ENCODE data around the gene PRIMA1.

The PRIMA1 gene

DNA sequence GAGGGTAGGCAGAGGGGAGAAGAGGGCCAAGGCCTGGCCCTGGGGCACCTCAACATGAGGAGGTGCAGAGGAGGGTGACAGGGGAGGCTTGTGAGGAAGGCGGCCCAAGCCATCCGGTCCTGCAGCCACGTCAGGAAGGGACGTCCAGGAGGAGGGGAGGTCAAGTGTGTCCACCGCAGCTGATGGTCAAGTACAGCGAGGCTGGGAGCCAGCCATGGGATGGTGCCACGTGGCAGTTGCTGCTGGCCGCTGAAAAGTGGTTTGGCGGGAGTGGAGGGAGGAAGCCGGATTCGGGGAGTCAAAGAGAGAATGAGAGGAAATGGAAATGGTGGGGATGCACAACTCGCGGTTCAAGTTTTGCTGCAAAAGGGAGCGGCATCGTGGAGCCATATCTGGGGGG, 41.2 kb downstream of the PRIMA1 start:
- Histone ChIP-seq H3K27ac (ENCODE audit: low read depth, low read length) (peak overlapping the region; percentile 15), H3K4me3 (ENCODE audit: low read length) (no peak overlapping the region), H3K27me3 (ENCODE audit: control insufficient read depth, insufficient read depth, low read length) (no peaks in the 10 kb centered on the region), H3K4me1 (ENCODE audit: control insufficient read depth, insufficient read depth, low read length) (peaks cover 10% of the 10 kb centered on the region), H3K9ac (ENCODE audit: low read length) (no peak overlapping the region), H3K36me3 (ENCODE audit: control insufficient read depth, insufficient read depth, low read length) (no peaks in the 10 kb centered on the region)

DNA sequence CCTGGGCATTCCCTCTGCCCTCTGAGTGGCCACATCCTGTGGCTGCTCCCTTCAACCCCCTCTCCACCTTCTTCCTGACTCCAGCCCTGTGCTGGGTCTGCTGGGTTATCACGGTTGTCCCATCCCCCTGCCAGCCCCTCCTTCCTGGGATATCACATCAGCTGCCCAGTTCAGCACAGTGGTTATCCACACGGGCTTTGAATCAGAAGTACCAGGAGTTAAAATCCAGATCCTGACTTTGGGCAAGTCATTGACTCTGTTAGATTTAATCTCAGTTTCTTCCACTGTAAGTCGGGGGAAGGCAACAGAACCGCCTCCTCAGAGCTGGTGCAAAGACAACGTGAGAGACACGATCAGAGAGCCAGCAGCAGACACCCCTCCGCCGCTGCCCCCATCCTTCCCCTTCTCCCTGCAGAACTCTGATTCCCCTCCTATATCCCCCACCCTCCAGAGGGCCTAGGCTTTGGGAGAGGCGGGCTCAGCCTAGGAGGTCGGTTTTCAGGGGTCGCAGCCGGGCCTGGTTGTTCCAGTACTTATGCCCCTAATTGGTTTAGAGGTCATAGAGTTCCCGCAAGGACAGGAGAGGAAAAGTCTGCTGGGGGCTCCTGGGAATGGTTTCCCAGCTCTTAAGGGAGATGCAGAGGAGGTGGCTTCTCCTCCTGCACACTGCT, 42.5 kb downstream of the PRIMA1 start:
- Histone ChIP-seq H3K27ac (ENCODE audit: low read depth, low read length) (peak overlapping the region; percentile 50), H3K36me3 (ENCODE audit: control insufficient read depth, insufficient read depth, low read length) (no peaks in the 10 kb centered on the region), H3K4me1 (ENCODE audit: control insufficient read depth, insufficient read depth, low read length) (peaks cover 10% of the 10 kb centered on the region), H3K4me3 (ENCODE audit: low read length) (no peak overlapping the region), H3K9ac (ENCODE audit: low read length) (no peak overlapping the region), H3K27me3 (ENCODE audit: control insufficient read depth, insufficient read depth, low read length) (no peaks in the 10 kb centered on the region)

- Histone ChIP-seq H3K27ac (ENCODE audit: low read depth, low read length) (peak overlapping the region; percentile 50), H3K36me3 (ENCODE audit: control insufficient read depth, insufficient read depth, low read length) (no peaks in the 10 kb centered on the region), H3K4me3 (ENCODE audit: low read length) (no peak overlapping the region), H3K27me3 (ENCODE audit: control insufficient read depth, insufficient read depth, low read length) (no peaks in the 10 kb centered on the region), H3K9ac (ENCODE audit: low read length) (no peak overlapping the region), H3K4me1 (ENCODE audit: control insufficient read depth, insufficient read depth, low read length) (peaks cover 10% of the 10 kb centered on the region)
Observed at GRCh38 chr14:93744876-93745275, 43.4 kb downstream of the PRIMA1 start.

GRCh38 chr14:93744176-93744575, 44.1 kb downstream of the PRIMA1 start:
- no peak overlapping the region for H3K9ac ChIP-seq (ENCODE audit: low read length)
- H3K27ac ChIP-seq (ENCODE audit: low read depth, low read length), result no peak overlapping the region
- H3K36me3 ChIP-seq (ENCODE audit: control insufficient read depth, insufficient read depth, low read length), result no peaks in the 10 kb centered on the region
- peaks cover 10% of the 10 kb centered on the region for H3K4me1 ChIP-seq (ENCODE audit: control insufficient read depth, insufficient read depth, low read length)
- H3K27me3 ChIP-seq (ENCODE audit: control insufficient read depth, insufficient read depth, low read length), result no peaks in the 10 kb centered on the region
- no peak overlapping the region for H3K4me3 ChIP-seq (ENCODE audit: low read length)

DNA sequence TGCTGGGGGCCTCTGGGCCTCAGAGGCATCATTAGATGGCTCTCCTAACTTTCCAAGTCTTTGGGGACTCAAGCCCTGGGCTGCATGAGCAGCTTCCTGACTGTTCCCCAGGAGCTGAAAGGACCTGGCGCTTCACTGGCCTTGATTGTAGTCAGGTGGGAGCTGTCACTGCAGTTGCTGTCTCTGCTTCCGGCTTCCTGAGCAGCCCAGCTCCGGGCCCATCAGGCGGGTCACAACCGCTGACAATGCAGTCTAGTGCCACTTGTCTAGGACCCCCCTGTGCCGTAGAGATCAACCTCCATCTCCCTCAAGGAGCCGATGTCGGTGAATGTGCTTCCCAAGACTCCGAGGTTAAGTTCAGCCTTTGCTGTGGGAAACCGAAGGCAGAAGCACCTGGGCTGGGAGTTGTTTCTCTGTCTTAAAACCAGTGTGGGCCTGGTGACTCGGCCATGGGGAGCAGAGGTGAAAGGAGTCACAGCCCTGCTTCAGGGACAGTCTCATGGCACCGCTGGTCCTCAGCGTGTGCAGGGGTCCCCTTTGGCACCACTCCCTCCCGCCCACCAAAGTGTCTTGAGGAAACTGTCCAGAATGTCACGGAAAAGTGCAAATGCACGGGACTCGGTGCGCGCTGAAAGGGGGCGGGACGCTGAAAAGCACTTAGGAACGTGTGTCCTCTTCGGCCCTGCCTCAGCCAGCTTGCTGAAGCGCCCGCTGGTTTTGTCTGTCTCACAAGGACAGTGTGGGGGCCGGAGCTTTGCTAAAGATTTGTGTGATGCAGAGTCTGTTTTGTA, 44.8 kb downstream of the PRIMA1 start:
- Histone ChIP-seq H3K4me3 (ENCODE audit: low read length) (no peak overlapping the region), H3K9ac (ENCODE audit: low read length) (no peak overlapping the region), H3K27ac (ENCODE audit: low read depth, low read length) (peak overlapping the region; percentile 24), H3K4me1 (ENCODE audit: control insufficient read depth, insufficient read depth, low read length) (peaks cover 8% of the 10 kb centered on the region), H3K36me3 (ENCODE audit: control insufficient read depth, insufficient read depth, low read length) (no peaks in the 10 kb centered on the region), H3K27me3 (ENCODE audit: control insufficient read depth, insufficient read depth, low read length) (no peaks in the 10 kb centered on the region)

DNA sequence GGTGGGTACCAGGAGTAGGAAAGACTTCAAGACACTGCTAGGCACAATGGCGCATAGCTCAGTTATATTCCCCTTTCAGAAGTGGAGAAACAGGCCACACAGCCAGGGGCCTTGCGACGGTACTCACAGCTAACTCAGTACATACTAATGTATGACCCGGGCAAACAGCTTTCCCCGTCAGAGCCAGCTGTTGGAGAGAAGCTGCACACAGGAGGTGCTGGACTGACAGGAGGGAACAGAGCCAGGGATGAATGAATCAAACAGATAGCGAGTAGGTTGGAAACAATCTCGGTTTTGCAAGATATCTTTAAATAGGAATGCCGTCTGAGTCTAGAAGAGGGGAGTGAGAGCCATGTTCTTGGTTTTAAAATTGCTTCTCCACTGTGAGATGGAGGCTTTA, 45.5 kb downstream of the PRIMA1 start:
- Histone ChIP-seq H3K9ac (ENCODE audit: low read length) (no peak overlapping the region), H3K36me3 (ENCODE audit: control insufficient read depth, insufficient read depth, low read length) (no peaks in the 10 kb centered on the region), H3K27me3 (ENCODE audit: control insufficient read depth, insufficient read depth, low read length) (no peaks in the 10 kb centered on the region), H3K4me3 (ENCODE audit: low read length) (no peak overlapping the region), H3K4me1 (ENCODE audit: control insufficient read depth, insufficient read depth, low read length) (peaks cover 2% of the 10 kb centered on the region), H3K27ac (ENCODE audit: low read depth, low read length) (peak overlapping the region; percentile 24)

DNA sequence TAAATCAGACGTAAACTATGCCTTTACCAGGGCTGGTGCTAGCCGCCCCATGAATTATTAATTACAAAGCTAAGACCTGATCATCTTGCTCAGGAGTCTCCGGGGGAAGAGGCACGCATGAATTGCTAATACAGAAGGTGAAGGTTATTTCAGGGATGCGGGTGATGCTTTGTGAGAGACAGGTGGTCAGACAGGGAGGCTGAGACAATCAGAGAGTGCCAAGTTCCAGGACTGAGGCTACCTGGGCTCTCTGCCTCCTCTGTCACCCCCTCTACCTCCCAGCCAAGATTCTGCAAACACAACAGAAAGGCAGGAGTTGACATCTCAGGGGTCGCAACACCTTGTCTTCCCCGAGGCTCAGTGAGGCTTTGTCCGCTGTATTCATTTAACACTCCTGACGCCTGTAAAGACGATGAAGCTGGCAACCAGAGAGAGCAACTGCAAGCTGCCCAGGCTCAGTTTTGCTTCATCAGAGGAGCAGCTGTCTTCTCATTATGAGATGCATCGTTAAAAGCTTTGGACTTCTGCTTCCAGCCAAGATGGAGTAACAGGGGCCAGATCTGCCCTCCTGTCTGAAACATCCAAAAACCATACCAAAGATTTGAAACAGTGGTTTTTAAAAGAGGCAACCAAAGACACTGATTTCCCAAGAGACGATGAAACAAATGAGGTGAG, 46.6 kb downstream of the PRIMA1 start:
- Histone ChIP-seq H3K4me1 (ENCODE audit: control insufficient read depth, insufficient read depth, low read length) (peaks cover 2% of the 10 kb centered on the region), H3K27ac (ENCODE audit: low read depth, low read length) (no peak overlapping the region), H3K27me3 (ENCODE audit: control insufficient read depth, insufficient read depth, low read length) (no peaks in the 10 kb centered on the region), H3K4me3 (ENCODE audit: low read length) (no peak overlapping the region), H3K36me3 (ENCODE audit: control insufficient read depth, insufficient read depth, low read length) (no peaks in the 10 kb centered on the region), H3K9ac (ENCODE audit: low read length) (no peak overlapping the region)

GRCh38 chr14:93737634-93738033, 50.7 kb downstream of the PRIMA1 start:
- no peaks in the 10 kb centered on the region for H3K36me3 ChIP-seq (ENCODE audit: control insufficient read depth, insufficient read depth, low read length)
- no peak overlapping the region for H3K27ac ChIP-seq (ENCODE audit: low read depth, low read length)
- H3K4me3 ChIP-seq (ENCODE audit: low read length), result no peak overlapping the region
- H3K4me1 ChIP-seq (ENCODE audit: control insufficient read depth, insufficient read depth, low read length), result peaks cover 2% of the 10 kb centered on the region
- H3K27me3 ChIP-seq (ENCODE audit: control insufficient read depth, insufficient read depth, low read length), result no peaks in the 10 kb centered on the region
- H3K9ac ChIP-seq (ENCODE audit: low read length), result no peak overlapping the region

DNA sequence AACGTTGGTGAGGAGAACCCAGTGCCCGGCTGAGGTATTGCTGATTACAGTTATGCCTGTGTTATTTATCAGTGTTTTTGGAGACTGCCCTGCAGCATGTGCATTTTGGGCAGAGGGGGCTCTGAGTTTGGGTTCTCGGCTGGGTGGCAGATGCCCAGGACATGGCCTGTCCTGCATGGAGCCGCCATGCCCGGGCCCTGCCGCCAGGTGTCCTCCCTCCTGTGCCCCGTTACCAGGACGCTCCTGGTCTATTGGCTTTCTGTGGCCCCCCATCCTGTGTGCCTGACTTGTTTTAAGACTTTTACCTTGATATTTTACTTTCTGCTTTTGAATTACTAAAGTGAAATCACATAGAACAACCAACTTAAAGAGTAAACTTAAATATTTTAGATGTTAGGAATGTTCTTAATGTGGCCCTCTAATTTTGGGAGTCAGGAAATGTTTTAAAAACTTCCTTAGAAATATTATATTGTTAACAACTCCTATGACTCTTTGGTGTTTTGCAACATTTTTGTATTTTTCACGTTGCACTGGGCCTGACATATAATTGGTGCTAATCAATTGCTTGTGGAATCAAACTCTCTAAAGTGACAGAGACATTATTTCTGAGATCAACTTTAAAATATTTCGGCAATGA, 51.8 kb downstream of the PRIMA1 start:
- no peaks in the 10 kb centered on the region for H3K27me3 ChIP-seq (ENCODE audit: control insufficient read depth, insufficient read depth, low read length)
- no peaks in the 10 kb centered on the region for H3K4me1 ChIP-seq (ENCODE audit: control insufficient read depth, insufficient read depth, low read length)
- no peaks in the 10 kb centered on the region for H3K36me3 ChIP-seq (ENCODE audit: control insufficient read depth, insufficient read depth, low read length)
- no peak overlapping the region for H3K9ac ChIP-seq (ENCODE audit: low read length)
- H3K27ac ChIP-seq (ENCODE audit: low read depth, low read length), result no peak overlapping the region
- no peak overlapping the region for H3K4me3 ChIP-seq (ENCODE audit: low read length)

DNA sequence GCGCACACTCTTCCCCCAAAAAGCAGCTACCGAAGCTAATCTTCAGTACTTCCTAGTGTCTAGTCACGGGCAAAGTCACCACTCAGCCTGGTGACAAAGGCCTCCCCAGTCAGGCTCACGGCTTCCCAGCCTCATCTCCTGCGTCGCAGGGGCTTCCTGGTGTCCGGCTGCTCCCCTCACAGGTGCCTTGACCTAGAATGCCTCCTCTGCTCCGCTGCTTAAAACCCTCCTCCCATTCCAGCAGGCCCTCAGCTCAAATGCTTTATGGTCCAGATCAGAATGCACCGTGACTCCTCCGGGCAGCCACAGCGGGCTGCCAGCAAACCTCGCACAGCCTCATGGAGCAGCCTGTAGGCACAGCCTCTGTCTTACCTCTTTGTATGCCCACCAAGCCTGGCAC, 53.1 kb downstream of the PRIMA1 start:
- Histone ChIP-seq H3K27ac (ENCODE audit: low read depth, low read length) (no peak overlapping the region), H3K9ac (ENCODE audit: low read length) (no peak overlapping the region), H3K4me1 (ENCODE audit: control insufficient read depth, insufficient read depth, low read length) (no peaks in the 10 kb centered on the region), H3K36me3 (ENCODE audit: control insufficient read depth, insufficient read depth, low read length) (no peaks in the 10 kb centered on the region), H3K27me3 (ENCODE audit: control insufficient read depth, insufficient read depth, low read length) (no peaks in the 10 kb centered on the region), H3K4me3 (ENCODE audit: low read length) (no peak overlapping the region)

DNA sequence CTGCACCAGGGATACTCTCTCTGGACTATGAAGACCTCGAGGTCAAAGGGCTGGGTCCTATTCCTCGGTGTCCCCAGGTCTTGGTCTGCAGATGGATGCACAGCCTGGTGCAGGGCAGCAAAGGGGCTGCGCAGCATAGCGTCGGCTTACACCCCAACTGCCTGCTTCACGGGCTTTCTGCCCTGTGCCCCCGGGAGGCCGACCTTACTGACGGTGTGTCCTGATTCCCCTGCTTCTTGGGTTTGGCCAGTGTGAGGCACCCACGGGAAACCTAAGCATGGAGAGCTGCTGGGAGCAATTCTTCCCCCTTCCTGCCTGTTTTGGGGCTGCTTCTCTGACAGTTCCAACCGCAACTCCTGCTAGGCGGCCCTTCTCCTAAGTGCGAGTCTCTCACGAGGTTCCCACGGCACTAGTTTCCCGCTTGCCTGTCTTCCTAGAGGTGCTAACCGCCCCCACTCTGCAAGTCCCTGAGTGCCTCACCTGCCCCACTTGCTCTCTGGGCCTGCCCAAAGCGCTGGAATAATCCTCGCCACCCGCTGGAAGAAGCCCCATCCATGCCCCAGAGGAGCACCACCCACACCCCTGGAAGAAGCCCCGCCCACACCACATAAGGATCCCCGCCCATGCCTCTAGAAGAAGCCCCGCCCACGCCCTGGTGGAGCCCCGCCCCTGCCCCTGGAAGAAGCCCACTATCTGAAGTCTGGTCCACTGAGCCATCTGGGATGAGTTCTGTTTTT, 54.0 kb downstream of the PRIMA1 start:
- H3K9ac ChIP-seq (ENCODE audit: low read length), result no peak overlapping the region
- H3K4me1 ChIP-seq (ENCODE audit: control insufficient read depth, insufficient read depth, low read length), result no peaks in the 10 kb centered on the region
- no peaks in the 10 kb centered on the region for H3K27me3 ChIP-seq (ENCODE audit: control insufficient read depth, insufficient read depth, low read length)
- no peak overlapping the region for H3K4me3 ChIP-seq (ENCODE audit: low read length)
- peaks cover 2% of the 10 kb centered on the region for H3K36me3 ChIP-seq (ENCODE audit: control insufficient read depth, insufficient read depth, low read length)
- H3K27ac ChIP-seq (ENCODE audit: low read depth, low read length), result no peak overlapping the region

GRCh38 chr14:93733631-93734030, 54.7 kb downstream of the PRIMA1 start:
- Histone ChIP-seq H3K27ac (ENCODE audit: low read depth, low read length) (no peak overlapping the region), H3K4me3 (ENCODE audit: low read length) (no peak overlapping the region), H3K36me3 (ENCODE audit: control insufficient read depth, insufficient read depth, low read length) (peaks cover 2% of the 10 kb centered on the region), H3K9ac (ENCODE audit: low read length) (no peak overlapping the region), H3K27me3 (ENCODE audit: control insufficient read depth, insufficient read depth, low read length) (no peaks in the 10 kb centered on the region), H3K4me1 (ENCODE audit: control insufficient read depth, insufficient read depth, low read length) (no peaks in the 10 kb centered on the region)
